KMS-11 (cell line): ENCODE data around the gene MTNR1B.

Source experiments
- H2AFZ ChIP-seq: fragments of 200-600 bp; sonication (generic); 2 replicates; pipeline ENCODE4 v1.6.1; 2016; ENCODE audit warnings: antibody characterized with exemption, mixed run types, low read depth
- H3K27ac ChIP-seq: fragments of 200-600 bp; sonication (generic); 2 replicates; pipeline ENCODE4 v1.6.1; 2016; ENCODE audit warnings: mild to moderate bottlenecking, mixed run types
- H3K27me3 ChIP-seq: fragments of 200-600 bp; sonication (generic); 2 replicates; pipeline ENCODE4 v1.6.1; 2017; ENCODE audit warnings: mild to moderate bottlenecking, low read depth, mixed run types, moderate library complexity; ENCODE audit not compliant: insufficient read depth
- H3K36me3 ChIP-seq: fragments of 200-600 bp; sonication (generic); 2 replicates; pipeline ENCODE4 v1.6.1; 2017; ENCODE audit warnings: mild to moderate bottlenecking, mixed run types; ENCODE audit not compliant: insufficient read depth
- H3K4me1 ChIP-seq: fragments of 200-600 bp; sonication (generic); 2 replicates; pipeline ENCODE4 v1.6.1; 2016; ENCODE audit warnings: mild to moderate bottlenecking, low read depth, mixed run types; ENCODE audit not compliant: poor library complexity, severe bottlenecking
- H3K4me2 ChIP-seq: fragments of 200-600 bp; sonication (generic); 2 replicates; pipeline ENCODE4 v1.7.0; 2016; ENCODE audit warnings: mild to moderate bottlenecking, mixed run types
- H3K4me3 ChIP-seq: fragments of 200-600 bp; sonication (generic); IDR thresholded peaks from 2 replicates; pipeline ENCODE4 v1.6.1; 2017; ENCODE audit warnings: low read depth, low read length, mixed read lengths; ENCODE audit not compliant: insufficient read depth
- H3K79me2 ChIP-seq: fragments of 200-600 bp; sonication (generic); 2 replicates; pipeline ENCODE4 v1.6.1; 2016; ENCODE audit warnings: low read depth, mixed run types; ENCODE audit not compliant: insufficient read depth
- H3K9ac ChIP-seq: fragments of 200-600 bp; sonication (generic); 2 replicates; pipeline ENCODE4 v1.6.1; 2016; ENCODE audit warnings: mild to moderate bottlenecking, mixed run types
- H4K20me1 ChIP-seq: fragments of 200-600 bp; sonication (generic); 2 replicates; pipeline ENCODE4 v1.6.1; 2016; ENCODE audit warnings: mild to moderate bottlenecking, mixed run types; ENCODE audit not compliant: insufficient read depth
- TF ChIP-seq, protein P1 (sequence below): fragments of 200-600 bp; sonication (generic); conservative IDR thresholded peaks from 2 replicates; pipeline ENCODE4 v1.6.1; 2017; ENCODE audit warnings: low read depth, mild to moderate bottlenecking, antibody characterized with exemption, low read length, moderate library complexity, mixed read lengths

Gene MTNR1B

DNA sequence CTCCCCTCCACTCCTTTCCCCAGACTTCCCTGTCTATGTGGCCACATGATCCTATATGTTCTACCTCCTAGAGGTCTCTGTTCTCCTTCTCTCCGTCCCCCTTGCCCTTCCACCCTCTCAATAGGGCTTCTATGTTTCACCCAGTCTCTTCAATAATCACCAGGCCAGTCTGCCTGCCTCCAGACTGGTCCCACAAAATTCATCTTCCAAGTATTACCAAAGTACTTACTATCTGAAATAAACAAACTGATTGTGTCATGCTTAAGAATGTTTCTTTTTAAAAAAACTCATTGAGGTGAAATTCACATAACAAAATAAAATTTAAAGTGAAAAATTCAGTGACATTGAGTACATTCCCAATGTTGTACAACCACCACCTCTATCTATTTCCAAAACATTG, 44.2 kb downstream of the MTNR1B start:
- H3K4me3 ChIP-seq = no peak overlapping the region
- no peaks in the 10 kb centered on the region for H3K4me1 ChIP-seq
- no peak overlapping the region for H3K27ac ChIP-seq
- H3K4me2 ChIP-seq = no peak overlapping the region
- H3K79me2 ChIP-seq = no peaks in the 10 kb centered on the region
- H2AFZ ChIP-seq = no peak overlapping the region
- no peaks in the 10 kb centered on the region for H3K36me3 ChIP-seq
- no peaks in the 10 kb centered on the region for H3K27me3 ChIP-seq
- H3K9ac ChIP-seq = no peak overlapping the region
- TF ChIP-seq, protein P1, sequence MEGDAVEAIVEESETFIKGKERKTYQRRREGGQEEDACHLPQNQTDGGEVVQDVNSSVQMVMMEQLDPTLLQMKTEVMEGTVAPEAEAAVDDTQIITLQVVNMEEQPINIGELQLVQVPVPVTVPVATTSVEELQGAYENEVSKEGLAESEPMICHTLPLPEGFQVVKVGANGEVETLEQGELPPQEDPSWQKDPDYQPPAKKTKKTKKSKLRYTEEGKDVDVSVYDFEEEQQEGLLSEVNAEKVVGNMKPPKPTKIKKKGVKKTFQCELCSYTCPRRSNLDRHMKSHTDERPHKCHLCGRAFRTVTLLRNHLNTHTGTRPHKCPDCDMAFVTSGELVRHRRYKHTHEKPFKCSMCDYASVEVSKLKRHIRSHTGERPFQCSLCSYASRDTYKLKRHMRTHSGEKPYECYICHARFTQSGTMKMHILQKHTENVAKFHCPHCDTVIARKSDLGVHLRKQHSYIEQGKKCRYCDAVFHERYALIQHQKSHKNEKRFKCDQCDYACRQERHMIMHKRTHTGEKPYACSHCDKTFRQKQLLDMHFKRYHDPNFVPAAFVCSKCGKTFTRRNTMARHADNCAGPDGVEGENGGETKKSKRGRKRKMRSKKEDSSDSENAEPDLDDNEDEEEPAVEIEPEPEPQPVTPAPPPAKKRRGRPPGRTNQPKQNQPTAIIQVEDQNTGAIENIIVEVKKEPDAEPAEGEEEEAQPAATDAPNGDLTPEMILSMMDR = no peak
- no peaks in the 10 kb centered on the region for H4K20me1 ChIP-seq

DNA sequence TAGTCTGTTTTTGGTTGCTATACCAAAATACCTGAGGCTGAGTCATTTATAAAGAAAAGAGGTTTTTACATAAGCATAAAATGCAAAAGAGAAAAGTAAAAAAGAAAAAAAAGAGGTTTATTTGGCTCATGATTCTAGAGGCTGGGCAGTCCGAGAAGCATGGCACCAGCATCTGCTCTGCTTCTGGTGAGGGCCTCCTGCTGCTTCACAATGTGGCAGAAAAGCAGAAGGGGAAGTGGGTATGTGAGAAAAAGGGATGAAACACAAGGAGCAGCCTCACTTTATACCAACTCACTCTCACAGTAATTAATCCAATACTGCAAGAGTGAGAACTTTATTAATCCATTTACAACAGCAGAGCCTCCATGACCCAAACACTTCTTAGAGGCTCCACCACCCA, 47.1 kb downstream of the MTNR1B start:
- H4K20me1 ChIP-seq = no peaks in the 10 kb centered on the region
- H3K4me2 ChIP-seq = no peak overlapping the region
- no peaks in the 10 kb centered on the region for H3K27me3 ChIP-seq
- no peaks in the 10 kb centered on the region for H3K79me2 ChIP-seq
- H3K9ac ChIP-seq = no peak overlapping the region
- H3K4me1 ChIP-seq = no peaks in the 10 kb centered on the region
- TF ChIP-seq, protein P1 = no peak
- no peak overlapping the region for H3K27ac ChIP-seq
- no peak overlapping the region for H2AFZ ChIP-seq
- no peak overlapping the region for H3K4me3 ChIP-seq
- H3K36me3 ChIP-seq = no peaks in the 10 kb centered on the region

DNA sequence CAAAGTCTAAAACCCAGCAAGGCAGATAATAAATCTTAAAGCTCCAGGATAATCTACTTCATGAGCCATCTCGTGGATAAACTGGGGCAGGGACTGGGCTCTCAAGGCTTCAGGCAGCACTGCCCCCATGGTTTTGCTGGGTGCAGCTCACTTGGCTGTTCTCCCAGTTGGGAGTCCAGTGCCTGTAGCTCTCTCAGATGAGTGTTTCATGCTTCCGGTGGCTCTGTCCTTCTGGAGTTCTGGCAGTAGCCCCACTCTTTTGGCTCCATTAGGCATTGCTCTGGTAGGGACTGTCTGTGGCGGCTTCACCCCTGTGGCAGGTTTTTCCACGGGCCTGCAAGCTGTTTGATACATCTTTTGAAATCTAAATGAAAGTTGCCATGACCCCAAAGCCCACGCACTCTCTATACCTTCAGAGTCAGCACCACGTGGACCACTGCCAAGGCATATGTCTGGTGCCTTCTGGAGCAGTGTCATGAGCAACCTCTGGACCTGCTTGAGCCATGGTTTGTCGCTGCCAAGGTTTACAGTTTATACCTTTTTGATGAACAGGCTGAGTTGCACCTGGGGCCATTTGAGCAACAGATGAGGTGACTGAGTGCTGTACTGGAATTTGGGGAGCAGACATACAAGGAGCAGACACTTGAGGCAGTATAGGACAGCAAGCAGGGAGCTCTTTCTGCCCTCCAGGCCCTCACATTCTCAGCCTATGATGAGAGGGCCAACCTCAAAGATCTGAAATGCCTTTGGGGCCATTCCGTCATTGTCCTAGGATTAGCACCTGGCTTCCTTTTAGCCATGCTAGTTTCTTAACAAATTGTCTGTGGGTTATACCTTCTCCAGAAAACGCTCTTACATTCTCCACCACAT, 48.6 kb downstream of the MTNR1B start:
- no peaks in the 10 kb centered on the region for H3K36me3 ChIP-seq
- no peaks in the 10 kb centered on the region for H3K27me3 ChIP-seq
- no peak overlapping the region for H3K27ac ChIP-seq

DNA sequence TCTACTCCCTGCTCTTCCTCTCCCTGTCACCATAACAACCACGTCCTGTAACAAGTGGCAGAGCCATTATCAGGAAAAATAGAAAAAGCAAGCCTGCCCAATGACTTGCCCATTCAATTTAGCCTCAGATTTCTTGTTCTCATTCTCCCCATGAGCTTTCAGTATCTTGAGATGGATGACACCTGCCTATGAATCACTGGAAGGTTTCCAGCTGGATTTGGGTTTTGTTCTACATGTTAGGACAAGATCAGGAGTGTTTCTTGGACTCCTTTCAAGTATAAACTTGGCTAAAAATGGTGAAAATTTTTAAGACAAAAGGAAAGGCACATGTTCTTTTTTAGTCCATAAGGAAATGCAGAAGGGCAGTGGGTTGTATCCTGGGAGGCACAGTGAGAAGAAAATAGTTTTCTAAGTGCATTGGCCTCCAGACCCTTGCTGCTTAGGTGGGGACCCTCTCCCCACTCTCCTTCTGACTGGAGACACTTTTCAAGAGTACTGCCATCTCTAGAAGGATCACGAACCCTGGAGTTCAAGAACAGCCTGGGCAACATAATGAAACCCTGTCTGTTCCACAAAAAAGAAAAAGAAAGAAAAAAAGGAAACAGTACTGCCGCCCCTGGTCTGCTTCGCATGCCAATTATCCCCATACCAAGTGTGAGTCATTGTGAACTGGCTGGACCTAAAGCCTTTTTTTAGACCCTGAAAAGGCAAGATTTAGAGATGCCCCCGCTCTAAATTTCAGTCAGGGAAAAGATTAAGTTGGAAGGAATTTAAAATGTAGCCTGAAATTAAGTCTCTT, 51.0 kb downstream of the MTNR1B start:
- no peaks in the 10 kb centered on the region for H4K20me1 ChIP-seq
- H3K27ac ChIP-seq = no peak overlapping the region
- no peak overlapping the region for H2AFZ ChIP-seq
- no peak overlapping the region for H3K4me3 ChIP-seq
- no peaks in the 10 kb centered on the region for H3K27me3 ChIP-seq
- no peaks in the 10 kb centered on the region for H3K36me3 ChIP-seq
- no peaks in the 10 kb centered on the region for H3K4me1 ChIP-seq
- TF ChIP-seq, protein P1 = no peak
- H3K4me2 ChIP-seq = no peak overlapping the region
- H3K79me2 ChIP-seq = no peaks in the 10 kb centered on the region
- no peak overlapping the region for H3K9ac ChIP-seq

More for the DNA sequence above, 48.6 kb downstream of the MTNR1B start:
- Histone ChIP-seq H3K9ac (no peak overlapping the region), H2AFZ (no peak overlapping the region), H3K4me1 (no peaks in the 10 kb centered on the region), H3K4me2 (no peak overlapping the region), H3K4me3 (no peak overlapping the region), H4K20me1 (no peaks in the 10 kb centered on the region), H3K79me2 (no peaks in the 10 kb centered on the region)
- TF ChIP-seq, protein P1 = no peak
